Urinary bladder (tissue), 4 donors: ENCODE measurements around the gene RHOF. TPM values are rescaled to one million over a fixed set of nuclear protein-coding genes. Genes with fewer than 3 reads are reported as not detected.
"Not testable (repeated sequence)": the region's sequence is repeated elsewhere in the genome, so short reads cannot be mapped to it uniquely, and the experiment has no call there.

Experiments used
- DNase-seq: peaks from one replicate; pipeline ENCODE4 v3.0.0-alpha.2; 2015; ENCODE audit errors: extremely low spot score
- H3K27ac ChIP-seq: one replicate; pipeline ENCODE4 v1.5.1; 2013; ENCODE audit warnings: low read depth, mild to moderate bottlenecking, moderate library complexity
- H3K36me3 ChIP-seq: one replicate; pipeline ENCODE4 v1.6.1; 2013; ENCODE audit warnings: mild to moderate bottlenecking, moderate library complexity; ENCODE audit not compliant: insufficient read depth
- H3K4me1 ChIP-seq: one replicate; pipeline ENCODE4 v1.6.1; 2013; ENCODE audit warnings: mild to moderate bottlenecking, moderate library complexity; ENCODE audit not compliant: insufficient read depth
- H3K4me3 ChIP-seq: one replicate; pipeline ENCODE4 v1.5.1; 2013; ENCODE audit warnings: low read depth, low read length
- WGBS: extraction: QIAGEN DNeasy Blood & Tissue Kit; methylation state at CpG from one replicate; pipeline ENCODE4 v1.1.7; 2013; 5-methylcytosine and 5-hydroxymethylcytosine counted together
- polyA plus RNA-seq: library from polyadenylated mRNA; stranded (reverse); fragments of 200-250 nt; gene quantifications from one replicate; pipeline ENCODE4 v1.2.3, GENCODE V29; 2013
- total RNA-seq: library from RNA; depleted of rRNA; stranded (reverse); fragments of >200 nt; gene quantifications from one replicate; pipeline ENCODE4 v1.2.3, GENCODE V29; 2014
- donor health status: healthy with polysubstance abuse.
- donor health status: healthy.

RHOF gene
- total and polyA plus RNA-seq, 2 donors, result 7.9 to 11.7 TPM

DNA sequence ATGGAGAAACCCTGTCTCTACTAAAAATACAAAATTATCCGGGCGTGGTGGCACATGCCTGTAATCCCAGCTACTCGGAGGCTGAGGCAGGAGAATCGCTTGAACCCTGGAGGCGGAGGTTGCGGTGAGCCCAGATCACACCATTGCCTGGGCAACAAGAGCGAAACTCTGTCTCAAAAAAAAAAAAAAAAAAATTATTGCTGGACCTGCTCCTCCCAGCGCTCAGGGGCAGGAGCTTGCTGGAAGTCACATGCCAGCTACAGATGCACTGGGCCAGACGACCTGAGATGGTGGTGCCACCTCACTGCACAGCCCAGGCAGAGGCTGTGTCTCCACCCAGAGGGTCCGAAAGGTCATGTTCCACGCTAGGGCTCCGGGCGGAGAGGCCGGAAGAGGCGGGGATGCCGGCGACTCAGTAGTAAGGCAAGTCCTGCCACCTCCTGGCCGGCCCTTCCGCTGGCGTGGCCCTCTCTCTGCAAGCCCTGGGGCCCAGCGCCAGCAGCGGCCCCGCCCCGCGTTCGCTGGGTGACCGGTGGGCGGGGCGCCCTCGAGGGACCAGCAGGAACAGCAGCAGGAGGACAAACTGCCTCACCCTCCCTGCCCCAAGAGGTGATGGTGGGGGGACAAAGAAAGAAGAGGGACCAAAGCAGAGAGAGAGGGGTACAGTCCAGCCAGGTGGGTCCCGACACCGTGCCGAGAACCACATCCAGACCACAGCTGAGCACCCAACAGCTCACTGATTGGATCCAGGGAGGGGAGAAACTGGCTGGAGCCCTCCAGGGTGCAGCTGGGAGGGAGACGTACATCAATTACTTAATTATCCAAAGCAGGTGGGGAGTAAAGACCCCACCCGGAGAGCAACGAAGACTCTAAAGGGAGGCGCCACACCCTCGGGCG is 3.6 kb upstream of the RHOF start:
- H3K4me1 ChIP-seq, result peaks cover 3% of the 10 kb centered on the region
- 18% methylated on average over 39 of the region's 39 CpGs for WGBS
- DNase-seq, result no peak
- peak overlapping the region; percentile 81 for H3K27ac ChIP-seq
- H3K36me3 ChIP-seq, result no peaks in the 10 kb centered on the region
- no peak overlapping the region for H3K4me3 ChIP-seq

DNA sequence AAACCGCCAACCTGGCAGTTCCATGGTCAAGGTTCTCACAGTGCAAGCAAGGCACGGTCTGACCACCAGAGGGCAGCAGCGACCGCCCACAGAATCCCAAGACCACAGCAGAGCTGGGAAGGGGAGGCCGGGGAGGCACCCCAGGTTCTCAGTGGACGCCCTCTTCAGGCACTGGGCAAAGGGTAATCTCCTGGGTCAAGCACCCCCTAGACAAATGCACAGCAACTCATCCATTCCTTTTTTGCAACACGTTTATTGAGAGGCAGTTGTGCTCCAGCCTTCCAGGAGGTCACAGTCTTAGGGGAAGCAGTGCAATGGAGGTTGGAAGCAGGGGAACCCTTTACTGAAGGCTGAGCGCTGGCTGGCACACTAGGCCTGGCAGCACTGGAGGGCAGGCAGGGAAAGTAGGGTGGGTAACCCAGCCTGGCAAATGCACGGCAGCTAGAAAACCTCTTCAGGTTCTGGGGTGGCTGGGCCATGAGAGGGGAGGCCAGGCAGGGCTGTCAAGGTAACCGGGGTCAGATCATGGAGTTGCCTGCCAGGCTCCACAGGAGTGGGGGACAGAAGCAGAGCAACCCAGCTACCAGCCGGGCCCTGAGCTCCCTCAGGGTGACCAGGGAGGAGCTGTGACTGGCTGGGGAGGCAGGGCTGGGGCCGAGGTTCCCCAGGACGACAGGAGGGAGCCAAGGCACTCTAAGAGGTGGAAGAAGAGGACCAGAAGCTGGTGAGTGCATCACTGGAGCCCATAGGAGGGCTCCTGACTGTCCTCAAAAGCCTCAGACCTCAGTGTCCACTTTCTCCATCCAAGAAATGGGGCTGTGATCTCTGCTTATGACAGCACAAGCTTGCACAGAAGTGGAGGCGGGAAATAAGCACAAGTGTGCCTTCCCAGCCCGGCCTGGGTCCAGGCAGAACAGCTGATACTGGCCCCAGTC is 1.8 kb upstream of the RHOF start:
- 35% methylated on average over 15 of the region's 15 CpGs for WGBS
- Histone ChIP-seq H3K4me3 (no peak overlapping the region), H3K4me1 (peaks cover 3% of the 10 kb centered on the region), H3K36me3 (no peaks in the 10 kb centered on the region), H3K27ac (peak overlapping the region; percentile 66)
- DNase-seq, result no peak

DNA sequence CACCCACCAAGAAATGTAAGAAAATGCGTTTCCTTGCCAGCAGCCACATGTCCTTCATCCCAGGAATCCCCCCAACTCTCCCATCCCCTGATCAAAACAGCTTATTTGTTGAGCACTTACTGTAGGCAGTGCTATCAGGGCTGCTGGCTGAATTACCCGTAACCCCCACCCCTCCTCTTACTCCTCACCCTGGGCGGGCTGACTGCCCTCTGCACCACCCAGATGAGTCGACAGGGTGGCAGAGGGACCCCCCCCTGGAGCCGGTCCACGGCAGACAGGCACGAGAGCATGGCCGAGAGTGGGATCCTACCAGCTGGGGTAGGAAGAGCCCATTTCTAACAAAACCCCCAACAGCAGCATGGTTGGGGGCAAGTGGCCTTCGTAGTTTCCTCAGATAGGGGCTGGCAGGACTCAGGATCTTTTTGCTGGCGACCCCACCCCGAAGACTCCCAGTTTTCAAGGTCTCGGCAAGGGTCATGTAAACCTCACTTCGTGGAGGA is 1.1 kb upstream of the RHOF start:
- H3K4me3 ChIP-seq, result no peak overlapping the region
- no peaks in the 10 kb centered on the region for H3K36me3 ChIP-seq
- peak overlapping the region; percentile 66 for H3K27ac ChIP-seq
- no peak for DNase-seq
- 2% methylated on average over 13 of the region's 13 CpGs for WGBS
- peaks cover 3% of the 10 kb centered on the region for H3K4me1 ChIP-seq

DNA sequence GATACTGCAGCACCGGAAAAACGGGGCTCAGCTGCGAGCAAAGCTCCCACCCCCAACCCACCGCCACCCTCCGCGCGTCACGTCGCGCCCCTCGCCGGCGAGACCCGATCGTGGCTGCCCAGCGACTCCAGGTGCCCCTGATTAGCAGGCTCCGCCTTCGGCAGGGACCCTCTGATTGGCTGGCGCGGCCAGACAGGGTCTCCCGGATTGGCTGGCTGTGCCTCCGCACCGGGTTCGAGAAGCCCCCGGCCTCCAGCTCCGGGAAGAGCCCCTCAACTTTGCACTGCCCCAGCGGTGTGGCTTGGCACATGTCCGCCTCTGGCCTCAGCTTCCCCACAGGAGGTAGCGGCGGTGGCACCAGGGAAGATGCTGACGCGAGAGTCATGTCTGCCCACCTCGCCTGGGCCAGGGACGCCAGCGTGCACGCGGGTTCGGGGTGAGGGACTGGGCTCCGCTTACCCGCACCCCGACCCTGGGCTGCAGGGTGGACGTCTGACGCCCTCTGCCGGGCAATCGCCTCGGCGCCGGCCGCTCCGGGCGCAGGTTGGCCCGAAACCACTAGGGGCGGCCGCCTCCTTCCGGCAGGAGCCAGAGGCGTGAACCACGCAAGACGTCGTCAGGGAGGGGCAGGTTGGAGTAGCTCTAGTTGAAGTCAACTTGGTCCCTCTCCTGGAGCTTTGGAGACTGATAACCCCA is 498 bp upstream of the RHOF start:
- H3K4me3 ChIP-seq, result peak overlapping the region; percentile 42
- WGBS, result under 1% methylated on average over 59 of the region's 59 CpGs
- H3K4me1 ChIP-seq, result peaks cover 3% of the 10 kb centered on the region
- DNase-seq, result no peak
- no peaks in the 10 kb centered on the region for H3K36me3 ChIP-seq
- peak overlapping the region; percentile 66 for H3K27ac ChIP-seq

DNA sequence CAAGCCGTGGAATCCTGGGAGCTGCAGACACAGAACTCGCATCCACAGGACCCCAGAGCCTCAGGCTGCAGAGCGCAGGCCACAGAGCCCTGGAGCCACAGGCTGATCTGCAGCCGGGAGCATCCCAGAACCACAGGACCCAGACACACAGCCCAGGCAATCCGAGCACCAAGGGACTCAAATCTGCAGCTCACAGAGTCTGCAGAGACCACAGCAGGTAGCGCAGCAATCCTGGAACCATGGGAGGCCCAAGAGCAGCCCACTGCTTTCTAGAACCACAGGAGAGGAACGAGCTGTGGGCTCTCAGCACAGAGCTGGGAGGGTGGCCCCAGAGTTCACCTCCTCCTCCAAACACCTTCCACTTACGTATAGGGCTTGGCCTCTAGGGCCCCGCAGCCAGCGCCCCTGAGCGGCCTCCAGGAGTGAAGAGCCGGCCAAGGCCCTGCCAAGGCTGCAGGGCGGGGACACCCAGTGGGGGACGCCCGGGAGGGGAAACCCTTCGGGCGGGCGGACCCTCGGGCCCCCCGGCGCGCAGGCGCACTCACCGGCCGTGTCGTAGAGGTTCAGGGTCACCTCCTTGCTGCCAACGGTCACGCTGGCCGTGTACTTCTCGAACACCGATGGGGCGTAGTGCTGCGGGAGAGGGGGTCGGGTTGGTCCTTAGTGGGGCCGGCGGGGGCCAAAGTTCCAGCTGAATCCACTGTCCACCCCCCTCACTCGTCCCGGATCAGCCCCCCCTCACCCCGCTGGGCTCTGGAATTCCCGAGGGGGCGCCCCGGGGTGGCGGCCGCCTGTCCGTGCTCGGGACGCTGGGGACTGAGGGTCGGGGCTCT is 665 bp downstream of the RHOF start:
- no peak for DNase-seq
- H3K4me3 ChIP-seq, result peak overlapping the region; percentile 42
- H3K4me1 ChIP-seq, result peaks cover 1% of the 10 kb centered on the region
- H3K36me3 ChIP-seq, result no peaks in the 10 kb centered on the region
- peak overlapping the region; percentile 58 for H3K27ac ChIP-seq
- WGBS, result 28% methylated on average over 48 of the region's 48 CpGs

DNA sequence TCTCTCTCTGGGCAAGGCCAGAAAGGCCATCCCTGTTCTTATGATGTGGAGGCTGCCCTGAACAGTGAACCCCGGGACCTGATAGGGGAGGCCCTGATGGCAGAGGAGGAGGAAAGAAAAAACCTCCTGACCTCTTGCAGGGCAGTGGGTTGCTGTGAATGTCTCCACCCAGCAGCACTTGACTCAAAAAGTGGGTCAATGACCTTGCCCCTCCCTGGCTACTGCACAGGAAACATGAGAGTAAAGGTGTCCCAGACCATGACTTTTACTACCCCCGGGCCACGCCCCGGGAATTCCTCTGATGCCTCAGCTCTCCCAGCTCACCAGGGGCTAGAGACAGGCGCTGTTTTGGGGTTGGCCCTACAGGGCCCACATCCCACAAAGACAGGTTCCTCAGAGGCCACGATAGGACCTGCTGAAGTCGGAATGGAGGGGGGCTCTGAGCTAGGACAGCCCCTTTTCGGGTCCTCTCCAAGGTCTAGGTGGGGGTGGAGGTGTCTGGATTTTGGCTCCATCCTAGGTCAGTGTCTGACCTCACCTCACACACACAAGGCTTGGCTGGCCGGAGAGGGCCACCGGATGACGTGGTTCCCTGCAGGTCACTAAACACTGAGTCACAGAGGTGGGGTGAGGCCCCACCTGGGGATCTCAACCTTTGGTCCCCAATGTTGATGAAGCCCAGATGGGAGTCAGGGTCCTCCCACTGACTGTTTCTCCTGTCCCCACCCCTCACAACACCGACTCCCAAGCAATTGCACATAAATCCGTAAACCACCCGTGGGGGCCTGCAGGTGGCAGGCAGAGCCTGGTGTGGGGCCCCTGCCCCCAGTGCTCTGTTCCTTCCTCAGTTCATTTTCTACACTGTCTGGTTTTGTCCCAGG is 1.6 kb downstream of the RHOF start:
- WGBS, result 83% methylated on average over 14 of the region's 14 CpGs
- H3K27ac ChIP-seq, result no peak overlapping the region
- H3K36me3 ChIP-seq, result no peaks in the 10 kb centered on the region
- no peaks in the 10 kb centered on the region for H3K4me1 ChIP-seq
- H3K4me3 ChIP-seq, result peak overlapping the region; percentile 42
- DNase-seq, result no peak

DNA sequence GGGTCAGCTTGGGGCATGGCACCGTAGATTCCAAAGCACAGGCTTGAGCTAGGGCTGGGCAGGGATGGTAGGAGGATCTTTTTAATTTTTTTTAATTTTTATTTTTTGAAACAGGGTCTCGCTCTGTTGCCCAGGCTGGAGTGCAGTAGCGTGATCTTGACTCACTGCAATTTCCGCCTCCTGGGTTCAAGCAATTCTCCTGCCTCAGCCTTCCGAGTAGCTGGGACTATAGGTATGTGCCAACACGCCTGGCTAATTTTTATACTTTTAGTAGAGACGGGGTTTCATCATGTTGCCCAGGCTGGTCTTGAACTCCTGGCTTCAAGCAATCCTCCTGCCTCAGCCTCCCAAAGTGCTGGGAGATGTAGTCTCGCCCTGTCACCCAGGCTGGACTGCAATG is 2.7 kb downstream of the RHOF start:
- not testable (repeated sequence) for H3K4me3 ChIP-seq, H3K36me3 ChIP-seq, H3K27ac ChIP-seq, DNase-seq, H3K4me1 ChIP-seq
- WGBS, result 94% methylated on average over 8 of the region's 8 CpGs

DNA sequence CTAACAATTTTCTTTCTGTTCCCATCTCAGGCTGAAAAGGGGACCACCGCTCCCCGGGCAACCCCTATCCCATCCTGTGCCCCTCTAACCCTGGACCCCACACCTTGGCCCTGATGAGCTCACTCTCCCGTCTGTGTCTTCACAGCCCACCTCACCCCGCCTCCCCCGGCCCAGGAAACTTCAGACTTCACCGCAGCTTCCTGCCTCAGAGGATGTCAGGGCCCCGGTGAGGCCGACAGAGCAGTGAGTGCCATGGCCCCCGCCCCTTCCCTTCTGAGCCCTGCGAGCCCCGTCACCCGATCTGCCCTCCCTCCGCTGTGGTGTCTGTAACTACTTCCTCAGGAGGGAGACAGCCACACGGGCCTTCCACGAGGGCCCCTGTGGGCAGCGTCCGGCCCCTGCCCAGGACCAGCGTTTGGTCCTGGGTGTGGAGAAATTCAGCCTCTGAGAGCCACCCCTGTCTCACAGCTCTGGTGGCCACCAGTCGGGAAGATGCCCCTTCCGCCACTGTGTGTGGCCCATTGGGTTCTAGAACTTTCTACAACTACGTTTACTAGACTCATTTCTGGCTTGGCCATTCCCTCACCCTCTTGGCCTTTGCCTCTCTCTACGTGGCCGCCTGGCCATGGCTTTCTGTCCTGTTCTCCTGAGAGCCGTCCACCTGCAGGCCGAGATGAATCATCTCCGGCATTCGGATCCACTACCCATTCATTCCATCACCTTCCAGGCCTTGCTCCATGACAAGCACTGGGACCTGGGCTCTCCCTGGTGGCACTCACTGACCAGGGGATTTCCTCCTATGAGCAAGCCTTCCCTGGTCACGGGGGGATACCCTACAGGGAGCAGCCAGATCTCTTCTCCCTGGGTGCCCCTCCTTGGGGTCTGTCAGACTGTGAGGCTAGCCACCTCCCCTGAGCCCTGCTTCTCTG is 3.4 kb downstream of the RHOF start:
- Histone ChIP-seq H3K27ac (no peak overlapping the region), H3K4me1 (no peaks in the 10 kb centered on the region), H3K4me3 (no peak overlapping the region), H3K36me3 (no peaks in the 10 kb centered on the region)
- no peak for DNase-seq
- 64% methylated on average over 28 of the region's 28 CpGs for WGBS

DNA sequence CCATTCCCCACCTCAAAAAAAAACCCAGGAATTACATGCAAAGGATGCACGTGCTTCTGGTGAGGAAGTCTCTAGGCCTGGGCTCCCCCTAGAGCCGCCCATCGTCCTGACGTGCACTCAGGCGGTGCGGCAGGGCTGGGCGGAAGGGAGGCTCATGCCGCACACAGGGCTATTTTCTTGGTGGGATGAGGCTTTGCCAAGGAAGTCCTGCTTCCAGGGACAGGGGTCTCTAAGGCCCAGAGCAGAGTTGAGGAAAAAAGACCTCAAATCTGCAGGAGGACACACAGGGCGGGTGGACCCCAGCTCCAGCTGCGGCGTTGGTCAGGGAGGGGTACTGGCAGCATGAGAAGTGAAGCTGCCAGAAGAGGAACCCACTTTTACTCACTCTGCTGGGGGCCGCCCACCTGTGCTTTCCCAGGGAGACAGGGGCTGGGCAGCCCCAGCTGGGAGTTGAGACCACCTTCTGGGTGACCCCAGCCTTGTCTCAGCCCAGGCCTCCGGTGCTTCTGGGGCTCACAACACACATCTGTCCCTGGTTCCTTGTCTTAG is 4.2 kb downstream of the RHOF start:
- no peaks in the 10 kb centered on the region for H3K36me3 ChIP-seq
- H3K27ac ChIP-seq, result no peak overlapping the region
- no peak overlapping the region for H3K4me3 ChIP-seq
- no peak for DNase-seq
- 68% methylated on average over 13 of the region's 13 CpGs for WGBS
- H3K4me1 ChIP-seq, result no peaks in the 10 kb centered on the region

DNA sequence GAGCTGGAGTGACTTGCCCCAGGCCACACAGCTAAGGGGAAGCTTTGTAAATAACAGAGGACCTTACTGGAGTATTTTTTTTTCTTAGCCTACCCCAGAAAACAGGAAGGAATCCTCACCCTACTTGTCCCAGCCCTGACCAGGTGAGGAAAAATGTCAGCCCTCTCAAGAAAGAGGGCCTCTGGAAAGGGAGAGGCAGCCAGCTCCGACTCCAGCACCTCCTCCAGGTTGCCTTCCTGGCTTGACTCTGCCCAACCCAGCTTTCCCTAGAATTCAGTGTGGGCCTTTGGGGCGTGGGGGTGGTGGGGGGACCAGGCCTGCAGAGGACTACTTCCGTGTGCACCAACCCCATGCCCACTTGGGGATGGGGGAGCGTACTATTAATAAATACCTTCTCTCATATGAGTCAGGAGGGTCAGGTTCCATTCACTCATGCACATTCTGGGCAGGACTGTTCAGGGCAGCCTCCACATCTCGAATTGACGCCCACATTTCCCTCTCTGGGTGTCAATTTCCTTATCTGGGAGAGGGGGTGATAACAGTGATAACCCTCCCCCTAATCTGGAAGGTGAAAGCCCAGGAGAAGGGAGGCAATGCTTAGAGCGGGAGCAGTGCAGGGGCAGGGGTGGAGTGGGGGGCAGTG is 5.2 kb downstream of the RHOF start:
- 84% methylated on average over 7 of the region's 7 CpGs for WGBS
- Histone ChIP-seq H3K4me3 (no peak overlapping the region), H3K36me3 (no peaks in the 10 kb centered on the region), H3K27ac (no peak overlapping the region), H3K4me1 (no peaks in the 10 kb centered on the region)
- DNase-seq, result no peak
